UCSD-AML1 (cell line): Measurements from ENCODE around the gene DAP3.
"Not testable (repeated sequence)": the region's sequence is repeated elsewhere in the genome, so short reads cannot be mapped to it uniquely, and the experiment has no call there.

Source experiments
- DNase-seq: peaks from one replicate; lab custom pipeline; 2025; ENCODE audit not compliant: unreplicated experiment; lab: John Stamatoyannopoulos, UW

Gene DAP3

DNA sequence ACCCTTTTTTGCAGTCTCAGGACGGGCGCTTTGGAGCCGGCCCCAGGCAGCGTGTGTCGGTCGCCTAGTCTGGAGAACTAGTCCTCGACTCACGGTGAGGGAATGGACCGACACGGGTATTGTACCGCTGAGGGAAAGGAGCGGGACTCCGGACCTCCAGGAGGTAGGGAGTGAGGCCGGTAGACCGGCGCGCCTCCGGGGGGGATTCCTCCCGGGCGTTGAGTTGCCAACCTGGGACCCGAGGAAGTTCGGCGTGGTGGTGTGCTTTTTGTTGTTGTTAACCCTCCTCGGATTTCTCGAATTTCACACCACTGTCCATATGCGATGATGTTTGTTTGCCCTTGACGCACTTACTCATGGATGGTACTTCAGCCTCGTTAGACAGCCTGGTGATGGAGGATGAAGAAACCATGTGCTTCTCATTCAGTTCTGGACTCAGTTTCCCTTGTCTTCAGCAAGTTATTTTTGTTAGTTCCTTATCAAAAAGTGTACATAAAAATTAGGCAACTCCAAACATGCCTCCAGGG lies at the start of gene DAP3:
Gene DAP3 (plus strand): TSS at position 11 of the 527 bp plus-strand sequence. CDS start 20,689 bp downstream, outside the sequence.
- DNase-seq, result not testable (repeated sequence)

DNA sequence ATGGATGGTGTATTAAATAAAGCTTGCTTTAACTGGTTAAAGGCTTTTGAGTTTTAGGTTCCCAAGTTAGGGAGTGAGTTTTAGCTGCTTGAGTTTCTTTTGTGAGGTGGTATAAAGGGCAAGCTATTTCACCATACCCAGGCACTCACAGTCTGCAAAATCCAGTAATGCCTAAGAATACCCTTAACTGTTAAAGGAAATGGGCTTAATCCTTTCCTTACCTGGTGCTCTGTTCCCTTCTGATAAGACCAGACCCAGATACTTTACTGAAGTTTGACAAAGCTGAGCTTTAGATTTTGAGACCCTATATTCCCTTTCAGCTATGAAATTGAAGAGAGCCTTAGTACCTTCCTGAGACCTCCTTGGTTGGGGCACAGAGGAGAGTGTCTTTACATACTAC lies 48.5 kb upstream of the DAP3 start:
- DNase-seq, result no peak

DNA sequence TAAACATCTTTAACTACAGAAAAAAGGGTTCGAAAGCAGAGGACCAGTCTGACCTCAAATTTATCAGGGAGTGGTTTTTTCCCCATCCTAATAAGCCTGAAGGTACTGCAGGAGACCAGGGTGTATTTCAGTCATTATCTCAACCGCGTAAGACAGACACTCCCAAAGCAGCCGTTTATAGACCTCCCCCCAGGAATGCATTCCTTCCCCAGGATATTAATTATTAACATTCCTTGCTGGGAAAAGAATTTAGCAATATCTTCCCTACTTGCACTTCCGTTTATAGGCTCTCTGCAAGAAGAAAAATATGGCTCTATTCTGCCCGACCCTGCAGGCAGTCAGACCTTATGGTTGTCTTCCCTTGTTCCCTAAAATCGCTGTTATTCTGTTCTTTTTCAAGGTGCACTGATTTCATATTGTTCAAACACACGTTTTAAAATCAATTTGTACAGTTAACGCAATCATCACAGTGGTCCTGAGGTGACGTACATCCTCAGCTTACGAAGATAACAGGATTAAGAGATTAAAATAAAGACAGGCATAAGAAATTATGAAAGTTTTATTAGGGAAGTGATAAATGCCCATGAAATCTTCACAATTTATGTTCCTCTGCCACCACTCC lies 46.2 kb upstream of the DAP3 start:
- not testable (repeated sequence) for DNase-seq

DNA sequence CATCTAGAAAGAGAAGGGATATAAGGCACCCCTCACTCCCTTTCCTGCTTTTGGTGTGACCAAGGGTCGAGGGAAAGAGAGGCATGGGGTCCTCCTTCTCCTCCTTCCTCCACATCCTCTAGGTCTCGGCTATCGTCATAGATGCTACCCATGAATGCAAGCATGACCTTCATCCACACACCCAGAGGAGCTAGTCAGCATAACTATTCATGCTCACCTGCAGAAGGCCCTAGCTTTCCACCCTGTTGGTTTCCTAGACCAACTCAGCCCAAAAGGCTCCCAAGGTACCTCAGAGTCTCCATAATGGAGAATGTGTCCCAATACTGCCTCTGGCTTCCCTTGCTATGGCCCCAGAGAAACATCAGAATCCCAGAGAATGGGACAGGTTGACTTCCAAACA lies 45.7 kb upstream of the DAP3 start:
- DNase-seq, result no peak

DNA sequence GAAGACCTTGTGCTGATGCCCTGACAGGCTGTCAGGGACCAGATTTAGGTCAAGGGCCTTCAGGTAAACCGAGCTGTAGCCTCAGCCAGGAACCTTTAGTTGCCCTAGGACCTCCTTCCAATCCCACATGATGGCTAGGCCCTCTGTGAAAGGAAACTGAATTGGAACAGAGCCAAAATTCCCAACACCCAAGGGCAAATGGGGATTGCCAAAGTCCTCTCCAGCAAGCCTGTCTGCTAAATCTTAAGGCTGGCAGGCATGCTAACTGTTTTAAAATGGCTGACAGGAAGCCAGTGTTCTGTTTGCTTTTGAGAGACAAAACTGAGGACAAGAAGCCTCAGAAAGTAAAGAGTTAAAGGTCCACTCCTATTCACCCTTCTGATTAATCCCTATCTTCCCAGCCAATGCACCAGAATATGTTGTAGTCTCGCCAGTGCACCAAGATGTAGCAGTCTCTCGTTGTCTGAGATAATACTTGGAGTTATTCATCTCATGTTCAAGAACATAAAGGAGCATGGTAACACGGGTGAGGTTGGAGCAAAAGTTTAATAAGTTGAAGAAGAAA lies 43.8 kb upstream of the DAP3 start:
- no peak for DNase-seq

DNA sequence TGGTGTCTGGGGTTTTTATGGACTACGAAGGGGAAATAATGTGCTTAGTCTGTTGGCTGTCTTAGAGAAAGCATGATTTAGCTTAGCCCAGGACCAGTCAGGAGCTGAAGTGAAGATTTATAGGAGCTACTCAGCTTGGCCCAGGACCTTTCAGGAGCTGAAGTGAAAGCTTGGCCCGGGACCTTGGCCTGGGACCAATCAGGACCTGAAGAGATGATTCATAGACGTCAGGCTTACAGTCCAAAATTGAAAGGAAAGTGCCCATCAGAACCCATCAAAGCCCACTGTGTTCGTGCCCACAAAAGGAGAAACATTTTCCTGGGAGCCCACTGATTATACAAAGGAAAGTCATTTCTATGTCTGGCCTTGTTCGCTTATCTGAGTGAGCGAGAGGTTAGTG lies 43.2 kb upstream of the DAP3 start:
- no peak for DNase-seq

DNA sequence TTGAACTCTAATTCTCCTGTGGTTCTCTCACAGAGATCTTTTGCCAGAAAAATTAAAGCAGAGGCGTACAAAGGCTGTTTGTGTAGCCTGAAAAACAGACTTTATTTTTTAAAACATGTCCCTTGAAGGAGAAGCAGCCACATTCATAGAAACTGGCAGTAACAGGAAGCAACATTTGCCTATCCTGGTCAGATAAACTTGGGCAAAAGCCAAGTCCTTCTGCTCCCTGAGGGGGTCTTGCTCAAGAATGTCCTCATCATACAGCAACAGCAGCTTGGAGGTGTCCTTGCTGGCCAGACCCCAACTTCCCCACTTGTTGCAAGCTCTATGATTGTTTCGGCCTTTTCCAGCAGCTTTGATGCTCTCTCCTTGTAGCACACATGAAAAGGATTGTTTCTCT lies 42.6 kb upstream of the DAP3 start:
- DNase-seq, result no peak

DNA sequence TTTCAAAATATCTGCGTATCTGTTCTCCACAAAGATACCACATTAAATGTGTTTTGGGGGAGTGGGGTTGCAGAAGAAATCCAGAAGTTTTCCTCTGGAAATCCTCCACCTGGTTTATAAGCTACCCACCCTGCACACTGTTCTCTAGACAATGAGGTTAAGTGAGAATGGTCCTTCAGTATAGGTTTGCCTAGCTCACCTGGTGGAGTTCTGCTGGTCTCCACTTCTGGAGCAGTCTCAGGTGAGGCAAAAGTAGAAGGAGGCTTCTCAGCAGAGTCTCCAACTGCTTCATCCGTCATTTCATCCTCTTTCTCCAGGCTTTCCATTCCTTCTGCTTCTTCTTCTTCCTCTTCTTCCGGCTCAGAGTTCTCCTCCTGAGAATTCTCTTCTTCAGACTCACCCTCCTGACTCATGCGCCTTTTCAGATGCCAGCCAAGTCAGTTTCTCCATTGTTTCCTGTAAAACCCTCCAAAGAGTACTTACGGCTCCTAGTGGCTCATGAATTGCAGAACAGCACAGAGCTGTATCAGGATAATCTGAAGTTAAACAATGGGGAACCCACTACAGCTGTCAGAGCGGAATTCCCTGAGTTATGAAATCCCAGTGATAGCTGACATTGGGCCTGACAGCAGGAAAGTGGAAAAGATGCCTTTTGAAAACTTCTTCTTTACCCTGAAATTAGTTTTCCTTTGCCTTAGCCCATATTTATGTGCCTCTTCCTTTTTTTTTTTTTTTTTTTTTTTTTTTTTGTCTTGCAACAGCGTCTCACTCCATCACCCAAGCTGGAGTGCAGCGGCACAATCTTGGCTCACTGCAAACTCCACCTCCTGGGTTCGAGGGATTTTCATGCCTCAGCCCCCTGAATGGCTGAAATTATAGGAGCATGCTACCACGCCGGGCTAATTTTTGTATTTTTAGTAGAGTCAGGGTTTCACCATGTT lies 40.4 kb upstream of the DAP3 start:
- no peak for DNase-seq

DNA sequence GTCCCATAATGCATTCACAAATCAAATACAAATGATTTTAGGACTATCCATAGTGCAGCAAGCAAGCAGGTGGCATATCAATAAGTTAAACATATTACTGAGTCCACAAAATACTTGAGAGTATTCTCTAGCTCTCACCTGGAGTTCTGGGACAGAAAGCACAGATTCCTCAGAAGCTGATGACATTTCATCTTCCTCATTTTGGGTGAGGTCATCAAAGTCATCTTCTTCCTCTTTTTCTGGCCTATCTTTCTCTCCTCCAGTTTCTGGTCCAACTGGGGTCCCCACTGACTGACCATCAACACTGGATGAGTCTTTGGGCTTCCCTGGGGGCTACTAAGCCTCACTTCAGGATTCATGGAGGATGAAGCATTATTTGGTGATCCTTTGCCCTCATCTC lies 39.2 kb upstream of the DAP3 start:
- no peak for DNase-seq

DNA sequence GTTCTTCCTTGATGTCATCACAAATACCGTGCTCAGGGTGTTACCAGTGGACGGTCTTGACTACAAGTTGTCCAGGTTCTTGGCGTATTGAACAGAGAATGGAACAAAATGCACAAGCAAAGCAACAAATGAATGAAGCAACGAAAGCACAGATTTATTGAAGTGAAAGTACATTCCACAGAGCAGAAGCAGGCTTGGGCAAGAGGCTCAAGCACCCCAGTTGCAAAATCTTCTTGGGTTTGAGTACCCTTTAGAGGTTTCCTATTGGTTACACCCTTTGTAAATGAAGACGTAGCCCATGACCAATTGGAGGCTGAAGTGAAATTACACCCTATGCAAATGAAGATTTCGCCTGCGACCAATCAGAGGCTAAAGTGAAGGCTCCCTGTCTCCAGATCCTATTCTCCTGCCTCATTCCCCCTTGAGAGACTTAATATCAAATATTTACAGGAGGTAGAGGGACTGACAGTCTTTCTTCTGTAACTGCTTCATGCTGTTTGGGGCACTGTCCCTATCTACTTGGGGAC lies 38.6 kb upstream of the DAP3 start:
- DNase-seq, result no peak

DNA sequence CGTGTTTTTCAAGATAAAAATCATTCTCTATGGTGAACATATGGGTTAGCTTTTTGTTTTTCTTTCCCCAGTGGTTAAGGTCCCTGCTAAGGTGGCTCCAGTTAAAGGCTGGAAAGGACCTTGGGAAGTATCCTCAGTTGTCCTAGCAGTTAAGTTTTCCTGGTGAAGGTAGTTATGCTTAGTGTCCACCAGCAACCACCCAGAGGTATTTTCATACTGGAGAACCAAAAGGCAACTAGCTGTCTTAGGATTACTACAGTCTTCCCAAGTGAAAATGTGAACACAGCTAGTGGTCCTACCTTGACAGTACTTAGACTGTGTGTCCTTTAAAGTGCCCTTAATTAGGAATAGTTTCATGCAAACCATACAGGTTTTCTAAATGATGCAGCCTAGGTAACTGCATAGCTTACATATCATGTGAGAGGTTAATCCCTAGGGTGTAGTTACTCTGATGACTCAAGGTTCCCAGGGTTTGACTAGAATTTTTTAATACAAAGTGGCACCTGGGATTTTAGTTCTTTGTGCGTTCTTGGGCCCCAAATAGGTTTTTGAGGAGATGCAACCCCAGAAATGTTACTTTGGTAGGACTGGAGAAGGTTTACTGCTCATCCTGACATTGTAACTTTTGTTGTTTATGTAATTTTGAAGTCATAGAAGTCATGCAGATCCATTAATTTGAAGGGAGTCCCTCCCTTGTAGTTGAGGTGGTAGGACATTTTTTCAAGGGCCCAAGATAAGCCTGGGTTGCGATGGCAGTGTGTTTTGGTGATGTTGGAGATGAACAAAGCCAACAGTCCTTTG lies 36.8 kb upstream of the DAP3 start:
- no peak for DNase-seq

DNA sequence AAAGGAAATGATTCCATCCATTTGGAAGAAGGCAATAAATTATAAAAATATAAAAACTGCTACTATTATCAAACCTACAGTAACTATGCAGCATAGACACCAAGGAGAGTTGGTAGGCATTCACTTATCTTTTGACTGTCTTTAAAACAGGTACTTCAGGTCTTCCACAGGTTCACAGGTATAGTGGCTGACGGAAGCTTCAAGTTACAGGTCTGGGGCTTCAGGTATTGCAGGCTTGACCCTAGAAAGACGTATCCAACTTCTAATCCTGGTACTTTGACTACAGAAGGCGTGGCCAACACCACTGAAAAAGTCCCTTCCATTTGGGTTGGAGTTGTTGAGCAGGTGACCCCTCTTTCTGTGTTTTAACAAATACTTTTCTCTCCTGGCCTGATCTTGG lies 35.9 kb upstream of the DAP3 start:
- DNase-seq, result no peak

DNA sequence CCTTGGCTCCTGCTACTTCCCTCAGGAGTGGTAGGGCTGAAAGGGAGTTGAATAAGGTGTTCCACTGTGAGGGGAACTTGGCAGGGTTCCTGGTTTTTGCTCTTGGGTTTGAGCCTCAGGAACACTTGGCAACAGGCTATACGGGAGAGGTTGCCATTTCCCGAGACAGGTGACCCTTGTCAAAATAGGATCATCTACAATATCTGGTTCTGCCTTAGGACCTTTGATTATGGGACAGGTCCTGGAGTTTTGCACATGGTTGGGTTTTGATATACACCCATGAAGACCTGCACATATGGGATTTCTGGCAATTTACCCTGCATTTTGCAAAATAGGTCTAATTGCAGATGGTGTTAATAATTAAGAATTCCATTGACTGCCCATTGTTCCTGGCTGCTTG lies 31.4 kb upstream of the DAP3 start:
- no peak for DNase-seq

DNA sequence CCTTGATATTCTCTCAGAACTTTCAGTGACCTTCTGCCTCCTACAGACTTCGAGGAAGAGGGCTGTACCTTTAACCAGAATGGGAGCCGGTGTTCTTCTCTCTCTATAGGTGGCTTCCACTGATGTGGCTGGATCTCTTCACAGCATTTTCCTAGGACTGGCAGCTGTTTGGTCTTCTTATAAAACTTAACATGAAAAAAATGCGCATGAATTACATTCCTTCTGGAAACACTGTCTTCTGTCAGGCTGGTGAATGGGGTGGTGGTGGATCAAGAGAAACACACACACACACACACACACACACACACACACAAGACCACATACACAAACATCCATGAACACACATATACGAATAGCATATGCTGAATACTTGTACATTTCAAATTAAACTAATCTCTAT lies 27.7 kb upstream of the DAP3 start:
- DNase-seq, result not testable (repeated sequence)

DNA sequence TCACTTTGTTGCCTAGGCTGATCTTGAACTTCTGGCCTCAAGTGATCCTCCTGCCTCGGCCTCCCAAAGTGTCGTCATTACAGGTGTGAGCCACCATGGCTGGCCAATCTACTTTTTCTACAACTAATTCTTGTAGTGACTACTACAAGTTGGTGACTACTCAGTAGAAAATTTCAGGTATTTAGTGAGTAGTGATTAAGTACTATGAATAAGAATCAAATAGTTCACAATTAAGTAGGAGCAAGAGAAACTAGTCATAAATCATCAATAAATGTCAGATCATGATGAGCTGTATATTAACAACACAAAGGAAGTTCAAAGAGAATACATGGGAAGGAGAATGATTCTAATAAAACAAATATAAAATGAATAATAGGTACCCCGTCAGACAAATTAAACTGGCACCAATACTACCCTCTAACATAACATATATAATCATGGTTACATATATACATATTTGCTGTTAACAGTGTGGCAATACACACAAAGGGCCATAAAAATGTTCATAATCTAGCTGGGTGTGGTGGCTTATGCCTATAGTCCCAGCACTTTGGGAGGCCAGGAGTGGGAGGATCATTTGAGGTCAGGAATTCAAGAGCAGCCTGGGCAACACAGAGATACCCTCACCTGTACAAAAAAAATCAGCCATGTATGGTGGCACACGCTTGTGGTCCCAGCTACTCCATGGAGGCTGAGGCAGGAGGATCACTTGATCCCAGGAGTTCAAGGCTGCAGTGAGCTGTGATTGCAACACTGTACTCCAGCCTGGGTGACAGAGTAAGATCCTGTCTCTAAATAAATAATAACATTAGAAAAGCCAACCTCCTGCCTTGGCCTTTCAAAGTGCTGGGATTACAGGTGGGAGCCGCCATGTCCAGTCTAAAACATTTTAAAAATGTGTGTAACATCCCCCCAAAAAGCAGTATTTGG lies 19.4 kb upstream of the DAP3 start:
- no peak for DNase-seq

DNA sequence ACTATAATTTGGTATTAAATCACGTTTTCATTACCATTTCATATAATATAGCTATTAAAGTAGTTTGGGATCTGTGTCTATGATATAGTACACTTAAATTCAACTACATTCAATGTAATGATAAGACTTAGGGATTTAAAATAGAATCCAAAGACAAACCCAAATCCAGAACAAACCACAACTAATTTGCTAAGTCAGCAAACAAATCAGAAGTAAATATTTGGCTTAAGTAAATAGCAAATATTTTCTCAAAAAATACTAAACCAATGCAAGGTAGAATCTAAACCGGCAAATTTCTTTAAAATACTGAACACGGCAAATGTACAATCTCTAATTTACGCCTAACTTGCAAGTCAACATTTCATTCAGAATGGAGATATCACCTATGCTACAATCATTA lies 17.1 kb upstream of the DAP3 start:
- DNase-seq, result no peak

DNA sequence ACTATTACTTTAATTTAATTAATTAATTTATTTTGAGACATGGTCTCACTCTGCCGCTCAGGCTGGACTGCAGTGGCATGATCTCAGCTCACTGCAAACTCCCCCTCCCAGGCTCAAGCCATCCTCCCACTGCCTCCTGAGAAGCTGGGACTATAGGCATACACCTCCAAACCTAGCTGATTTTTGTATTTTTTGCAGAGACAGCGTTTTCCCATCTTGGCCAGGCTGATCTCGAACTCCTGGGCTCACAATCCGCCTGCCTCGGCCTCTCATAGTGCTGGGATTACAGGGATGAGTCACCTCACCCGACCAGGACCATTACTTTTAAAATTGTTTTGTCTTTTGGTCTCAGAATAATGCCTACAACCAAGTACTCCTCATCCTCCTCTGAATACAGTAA lies 15.9 kb upstream of the DAP3 start:
- no peak for DNase-seq

DNA sequence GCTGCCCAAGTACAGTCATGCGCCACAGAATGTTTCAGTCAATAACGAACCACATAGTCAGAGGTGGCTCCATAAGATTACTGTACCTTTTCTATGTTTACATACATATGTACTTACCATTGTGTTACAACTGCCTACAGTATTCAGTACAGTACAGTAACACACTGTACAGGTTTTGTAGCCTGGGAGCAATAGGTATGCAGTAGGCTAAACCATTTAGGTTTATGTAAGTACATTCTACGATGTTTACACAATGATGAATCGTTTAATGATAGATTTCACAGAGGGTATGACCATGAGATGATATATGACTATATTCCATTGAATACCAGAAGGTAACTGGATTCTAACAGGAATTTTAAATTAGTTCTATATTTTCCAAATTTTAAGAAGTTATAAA lies 10.9 kb upstream of the DAP3 start:
- no peak for DNase-seq

DNA sequence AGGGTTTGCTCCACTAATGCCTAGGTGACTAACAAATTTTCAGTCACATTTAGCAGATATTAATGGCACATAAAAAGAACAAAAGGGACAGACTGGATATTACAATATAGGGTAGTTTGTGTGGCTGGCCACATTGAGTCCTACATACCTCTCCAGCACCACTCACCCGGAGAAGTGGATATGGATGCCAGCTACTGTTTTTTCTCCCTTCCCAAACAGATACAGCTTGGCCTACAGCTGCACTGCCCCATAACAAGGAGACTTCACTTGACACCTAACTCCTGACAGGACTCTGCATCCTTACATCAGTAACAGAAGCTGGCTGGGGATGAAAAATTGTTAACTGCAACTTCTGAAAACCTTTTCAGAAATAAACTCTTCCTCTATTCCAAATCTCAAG lies 9.9 kb upstream of the DAP3 start:
- not testable (repeated sequence) for DNase-seq

DNA sequence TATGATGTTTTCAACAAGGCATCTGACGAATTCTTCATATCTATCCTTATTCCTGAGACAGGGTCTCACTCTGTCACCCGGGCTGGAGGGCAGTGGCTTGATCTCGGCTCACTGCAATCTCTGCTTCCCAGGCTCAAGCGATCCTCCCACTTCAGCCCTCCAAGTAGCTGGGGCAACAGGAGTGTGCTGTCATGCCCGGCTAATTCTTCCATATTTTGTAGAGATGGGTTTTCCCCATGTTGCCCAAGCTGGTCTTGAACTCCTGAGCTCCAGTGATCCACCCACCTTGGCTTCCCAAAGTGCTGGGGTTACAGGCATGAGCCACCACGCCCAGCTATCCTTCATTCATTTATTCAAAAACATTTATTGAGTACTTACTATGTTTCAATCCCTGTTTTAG lies 8.4 kb upstream of the DAP3 start:
- no peak for DNase-seq
